Activated T-helper 17 cell treated with anti-CD3 and anti-CD28 coated beads, Interleukin-2, amount 50 U/mL, for 72 hours (primary cell): ENCODE results near the gene REST. TPM values are rescaled to one million over a fixed set of nuclear protein-coding genes. Genes with fewer than 3 reads are reported as not detected.
"Not testable (repeated sequence)": the region's sequence is repeated elsewhere in the genome, so short reads cannot be mapped to it uniquely, and the experiment has no call there.

Experiments
- ATAC-seq: fragments of 150-1000 bp; cut with Tn5 transposase; replicated peaks from 2 replicates; pipeline ENCODE4 v1.10.0; 2021; ENCODE audit warnings: mild to moderate bottlenecking, moderate library complexity
- H3K27ac Mint-ChIP-seq: one replicate; pipeline ENCODE4 v1.8.0; 2022; ENCODE audit warnings: mixed read lengths
- H3K27me3 Mint-ChIP-seq: one replicate; pipeline ENCODE4 v1.8.0; 2022; ENCODE audit warnings: mixed read lengths
- H3K36me3 Mint-ChIP-seq: one replicate; pipeline ENCODE4 v1.8.0; 2022; ENCODE audit warnings: low read depth, mild to moderate bottlenecking, mixed read lengths
- H3K4me1 Mint-ChIP-seq: one replicate; pipeline ENCODE4 v1.8.0; 2022; ENCODE audit warnings: mixed read lengths
- H3K4me3 Mint-ChIP-seq: one replicate; pipeline ENCODE4 v1.8.0; 2022; ENCODE audit warnings: mild to moderate bottlenecking, mixed read lengths
- H3K9me3 Mint-ChIP-seq: one replicate; pipeline ENCODE4 v1.8.0; 2022; ENCODE audit warnings: mixed read lengths
- total RNA-seq, 2 donors: library from RNA; stranded (reverse); gene quantifications; one replicate each; pipeline ENCODE4 v1.2.3, GENCODE V29; 2022

The REST gene
- 10 to 100 TPM; 39.5 to 51.8 TPM for total RNA-seq

DNA sequence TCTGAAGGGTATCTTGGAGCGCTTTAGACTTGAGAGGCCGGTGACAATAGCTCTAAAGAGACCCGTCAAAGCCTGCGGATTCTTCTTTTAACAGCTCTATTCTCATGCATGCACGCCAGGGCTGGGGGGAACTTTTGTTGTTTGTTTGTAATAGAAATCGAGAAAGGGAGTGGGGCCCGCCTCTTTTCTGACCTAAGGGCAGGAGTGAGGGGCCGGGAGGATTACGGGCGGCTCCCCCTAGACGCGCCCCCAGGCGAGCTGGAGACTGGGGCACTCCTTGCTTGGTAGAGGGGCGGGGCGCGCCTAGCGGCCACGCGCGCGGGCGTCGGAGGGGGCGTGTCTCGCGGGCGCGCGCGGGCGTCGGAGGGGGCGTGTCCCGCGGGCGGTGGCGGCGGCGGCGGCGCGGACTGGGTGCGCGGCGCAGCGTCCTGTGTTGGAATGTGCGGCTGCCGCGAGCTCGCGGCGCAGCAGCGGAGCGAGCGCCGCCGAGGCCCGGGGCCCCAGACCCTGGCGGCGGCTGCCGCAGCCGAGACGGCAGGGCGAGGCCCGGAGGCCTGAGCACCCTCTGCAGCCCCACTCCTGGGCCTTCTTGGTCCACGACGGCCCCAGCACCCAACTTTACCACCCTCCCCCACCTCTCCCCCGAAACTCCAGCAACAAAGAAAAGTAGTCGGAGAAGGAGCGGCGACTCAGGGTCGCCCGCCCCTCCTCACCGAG, at the start of gene REST:
REST (plus strand) TSS at position 412 of the 717 bp plus-strand sequence. CDS start 2,739 bp downstream, outside the sequence.
- ATAC-seq = peak; percentile 63
- Mint-ChIP-seq H3K27ac (peak within 1 kb of the TSS; percentile 86), H3K36me3 (peaks cover 36% of the 10 kb centered on the region), H3K9me3 (no peaks in the 10 kb centered on the region), H3K27me3 (no peaks in the 10 kb centered on the region), H3K4me3 (peak within 1 kb of the TSS; percentile 98), H3K4me1 (peaks cover 21% of the 10 kb centered on the region)

DNA sequence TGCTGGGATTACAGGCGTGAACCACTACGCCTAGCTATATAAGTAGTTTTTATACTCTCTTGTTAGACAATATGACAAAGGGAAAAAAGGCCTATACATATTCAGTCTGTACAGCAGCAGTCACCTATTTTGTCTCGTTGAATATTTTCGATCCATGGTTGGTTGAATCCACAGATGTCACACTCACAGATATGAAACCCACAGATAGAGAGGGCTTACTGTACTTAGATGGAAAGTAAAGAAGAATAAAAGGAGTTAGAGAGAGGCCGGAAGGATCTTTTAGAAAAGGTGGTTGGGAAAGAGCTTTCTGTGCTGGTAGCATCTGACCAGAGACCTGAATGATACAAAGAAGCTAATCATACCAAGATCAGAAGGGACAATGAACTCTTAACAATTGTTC, 47.9 kb upstream of the REST start:
- H3K27me3 Mint-ChIP-seq = peaks cover 3% of the 10 kb centered on the region
- no peak overlapping the region for H3K27ac Mint-ChIP-seq
- H3K4me1 Mint-ChIP-seq = peaks cover 4% of the 10 kb centered on the region
- H3K9me3 Mint-ChIP-seq = no peaks in the 10 kb centered on the region
- H3K4me3 Mint-ChIP-seq = no peak overlapping the region
- no peaks in the 10 kb centered on the region for H3K36me3 Mint-ChIP-seq
- no peak for ATAC-seq

- peaks cover 4% of the 10 kb centered on the region for H3K4me1 Mint-ChIP-seq
- H3K9me3 Mint-ChIP-seq = no peaks in the 10 kb centered on the region
- H3K36me3 Mint-ChIP-seq = no peaks in the 10 kb centered on the region
- no peak overlapping the region for H3K4me3 Mint-ChIP-seq
- no peak overlapping the region for H3K27ac Mint-ChIP-seq
- peak; percentile 38 for ATAC-seq
- peaks cover 3% of the 10 kb centered on the region for H3K27me3 Mint-ChIP-seq
Measured at GRCh38 chr4:56860781-56861180, 46.9 kb upstream of the REST start.

GRCh38 chr4:56861360-56861759, 46.3 kb upstream of the REST start:
- no peak overlapping the region for H3K27ac Mint-ChIP-seq
- H3K9me3 Mint-ChIP-seq = no peaks in the 10 kb centered on the region
- H3K4me1 Mint-ChIP-seq = peaks cover 4% of the 10 kb centered on the region
- no peak for ATAC-seq
- H3K27me3 Mint-ChIP-seq = peaks cover 3% of the 10 kb centered on the region
- H3K4me3 Mint-ChIP-seq = no peak overlapping the region
- no peaks in the 10 kb centered on the region for H3K36me3 Mint-ChIP-seq

- H3K27ac Mint-ChIP-seq = peak overlapping the region; percentile 44
- H3K4me1 Mint-ChIP-seq = peaks cover 4% of the 10 kb centered on the region
Measured at GRCh38 chr4:56863441-56864139, 44.1 kb upstream of the REST start.

DNA sequence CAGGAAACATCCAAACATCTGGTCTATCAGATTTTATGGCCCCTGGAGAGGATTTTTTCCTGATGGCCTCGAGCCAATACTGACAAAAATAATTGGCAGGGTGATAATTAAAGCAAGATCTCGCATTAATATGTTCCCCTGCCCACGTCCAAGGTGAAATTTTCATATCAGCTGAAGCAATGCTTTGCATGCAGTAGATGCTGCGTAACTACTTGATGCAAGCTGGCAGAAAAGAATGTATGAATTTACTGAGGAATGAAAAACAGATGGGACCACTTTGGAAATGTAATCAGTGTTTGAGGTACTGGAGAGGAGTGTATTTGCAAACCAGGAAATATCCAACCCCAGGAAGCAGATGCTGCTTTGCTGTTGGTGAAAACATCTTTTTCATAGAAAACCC, 36.8 kb upstream of the REST start:
- Mint-ChIP-seq H3K9me3 (no peaks in the 10 kb centered on the region), H3K27ac (no peak overlapping the region), H3K4me1 (no peaks in the 10 kb centered on the region), H3K27me3 (no peaks in the 10 kb centered on the region), H3K4me3 (no peak overlapping the region), H3K36me3 (no peaks in the 10 kb centered on the region)
- ATAC-seq = no peak

More at GRCh38 chr4:56863441-56864139, 44.1 kb upstream of the REST start:
- H3K36me3 Mint-ChIP-seq = no peaks in the 10 kb centered on the region
- peaks cover 3% of the 10 kb centered on the region for H3K27me3 Mint-ChIP-seq
- ATAC-seq = peak; percentile 93
- no peaks in the 10 kb centered on the region for H3K9me3 Mint-ChIP-seq
- H3K4me3 Mint-ChIP-seq = no peak overlapping the region

DNA sequence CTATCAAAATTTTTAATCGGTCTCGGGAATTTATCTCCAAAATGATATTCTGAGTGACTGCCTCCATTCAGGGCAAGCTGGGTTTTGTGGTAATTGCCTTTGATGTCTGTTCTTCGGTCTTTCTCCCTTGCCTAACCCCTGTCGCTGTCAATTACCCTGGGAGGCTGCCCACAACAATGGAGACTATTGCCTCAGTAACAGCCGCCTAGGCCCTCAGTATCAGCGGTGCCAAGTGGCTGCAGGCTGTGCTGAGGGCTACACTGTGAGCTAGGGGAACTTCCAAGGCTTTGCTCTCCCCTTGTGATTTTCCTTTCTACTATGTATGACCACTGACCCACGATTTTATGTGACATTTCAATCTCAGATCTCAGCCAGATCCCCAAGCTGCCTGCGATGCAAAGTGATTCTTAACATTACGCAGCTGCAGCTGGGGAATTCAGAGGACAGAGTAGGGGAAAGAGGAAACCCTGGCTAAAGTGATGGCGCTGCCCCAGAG, 36.3 kb upstream of the REST start:
- H3K27me3 Mint-ChIP-seq = no peaks in the 10 kb centered on the region
- H3K9me3 Mint-ChIP-seq = no peaks in the 10 kb centered on the region
- no peaks in the 10 kb centered on the region for H3K4me1 Mint-ChIP-seq
- ATAC-seq = no peak
- H3K27ac Mint-ChIP-seq = no peak overlapping the region
- H3K4me3 Mint-ChIP-seq = no peak overlapping the region
- no peaks in the 10 kb centered on the region for H3K36me3 Mint-ChIP-seq

GRCh38 chr4:56874166-56874565, 33.5 kb upstream of the REST start:
- Mint-ChIP-seq H3K27ac (no peak overlapping the region), H3K4me1 (no peaks in the 10 kb centered on the region), H3K27me3 (no peaks in the 10 kb centered on the region), H3K4me3 (no peak overlapping the region), H3K9me3 (no peaks in the 10 kb centered on the region), H3K36me3 (no peaks in the 10 kb centered on the region)
- ATAC-seq = no peak

- H3K4me3 Mint-ChIP-seq = no peak overlapping the region
- no peak overlapping the region for H3K27ac Mint-ChIP-seq
- H3K4me1 Mint-ChIP-seq = no peaks in the 10 kb centered on the region
- ATAC-seq = no peak
- H3K36me3 Mint-ChIP-seq = no peaks in the 10 kb centered on the region
- no peaks in the 10 kb centered on the region for H3K27me3 Mint-ChIP-seq
- H3K9me3 Mint-ChIP-seq = no peaks in the 10 kb centered on the region
Measured at GRCh38 chr4:56874923-56875322, 32.8 kb upstream of the REST start.

GRCh38 chr4:56876264-56876663, 31.4 kb upstream of the REST start:
- H3K4me1 Mint-ChIP-seq = no peaks in the 10 kb centered on the region
- ATAC-seq = no peak
- H3K27ac Mint-ChIP-seq = no peak overlapping the region
- no peaks in the 10 kb centered on the region for H3K36me3 Mint-ChIP-seq
- no peaks in the 10 kb centered on the region for H3K27me3 Mint-ChIP-seq
- H3K9me3 Mint-ChIP-seq = no peaks in the 10 kb centered on the region
- no peak overlapping the region for H3K4me3 Mint-ChIP-seq

DNA sequence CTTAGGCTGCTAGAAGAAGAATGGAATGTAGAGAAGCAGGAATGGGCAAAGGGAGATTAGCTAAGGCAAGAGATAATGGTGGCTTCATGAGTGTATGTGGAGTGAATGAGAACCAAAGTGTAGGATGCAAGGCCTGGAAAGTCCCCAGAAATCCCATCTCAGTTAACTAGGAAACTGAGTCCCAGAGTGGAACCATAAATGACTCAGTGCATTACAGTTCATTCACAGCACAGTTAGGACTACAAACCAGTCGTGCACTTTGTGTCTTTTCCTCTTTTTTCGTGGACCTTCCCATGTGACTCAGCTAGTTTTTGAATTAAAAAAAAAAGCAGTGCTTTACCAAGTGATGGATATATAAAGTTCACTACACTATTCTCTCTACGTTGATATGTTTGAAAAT, 27.7 kb upstream of the REST start:
- Mint-ChIP-seq H3K4me1 (no peaks in the 10 kb centered on the region), H3K4me3 (no peak overlapping the region), H3K36me3 (no peaks in the 10 kb centered on the region), H3K27me3 (no peaks in the 10 kb centered on the region), H3K27ac (no peak overlapping the region), H3K9me3 (no peaks in the 10 kb centered on the region)
- peak; percentile 21 for ATAC-seq

GRCh38 chr4:56880572-56880971, 27.1 kb upstream of the REST start:
- no peak for ATAC-seq
- H3K9me3 Mint-ChIP-seq = no peaks in the 10 kb centered on the region
- H3K4me1 Mint-ChIP-seq = no peaks in the 10 kb centered on the region
- H3K27ac Mint-ChIP-seq = no peak overlapping the region
- H3K27me3 Mint-ChIP-seq = no peaks in the 10 kb centered on the region
- no peaks in the 10 kb centered on the region for H3K36me3 Mint-ChIP-seq
- H3K4me3 Mint-ChIP-seq = no peak overlapping the region

- H3K4me1 Mint-ChIP-seq, H3K4me3 Mint-ChIP-seq, H3K36me3 Mint-ChIP-seq, H3K27me3 Mint-ChIP-seq, H3K27ac Mint-ChIP-seq, ATAC-seq, H3K9me3 Mint-ChIP-seq: not testable (repeated sequence)
Measured at GRCh38 chr4:56884511-56884910, 23.2 kb upstream of the REST start.

- no peak for ATAC-seq
- Mint-ChIP-seq H3K27ac (no peak overlapping the region), H3K27me3 (no peaks in the 10 kb centered on the region), H3K9me3 (no peaks in the 10 kb centered on the region), H3K4me3 (no peak overlapping the region), H3K4me1 (no peaks in the 10 kb centered on the region), H3K36me3 (no peaks in the 10 kb centered on the region)
Measured at GRCh38 chr4:56892691-56893090, 15.0 kb upstream of the REST start.

DNA sequence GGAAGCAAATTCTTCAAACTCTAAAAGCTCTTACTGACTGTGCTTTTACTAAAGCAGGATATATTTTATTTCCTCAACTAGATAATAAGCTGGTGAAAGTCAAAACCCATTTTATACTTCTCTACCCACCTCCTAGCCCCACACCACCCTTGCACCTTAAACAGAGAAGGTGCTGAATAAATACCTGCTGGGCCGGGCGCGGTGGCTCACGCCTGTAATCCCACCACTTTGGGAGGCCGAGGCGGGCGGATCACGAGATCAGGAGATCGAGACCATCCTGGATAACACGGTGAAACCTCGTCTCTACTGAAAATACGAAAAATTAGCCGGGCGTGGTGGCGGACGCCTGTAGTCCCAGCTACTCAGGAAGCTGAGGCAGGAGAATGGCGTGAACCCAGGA, 9.9 kb upstream of the REST start:
- ATAC-seq, H3K36me3 Mint-ChIP-seq, H3K4me3 Mint-ChIP-seq, H3K27ac Mint-ChIP-seq, H3K9me3 Mint-ChIP-seq, H3K4me1 Mint-ChIP-seq, H3K27me3 Mint-ChIP-seq: not testable (repeated sequence)
